ENCODE measurements around the gene AVP. TPM values are rescaled to one million over a fixed set of nuclear protein-coding genes. Genes with fewer than 3 reads are reported as not detected.
A peak's percentile ranks its signal among the peaks of the same experiment; 100 is the strongest.

The AVP gene
- total RNA-seq, 1 experiment from 2014 or later, result not detected

DNA sequence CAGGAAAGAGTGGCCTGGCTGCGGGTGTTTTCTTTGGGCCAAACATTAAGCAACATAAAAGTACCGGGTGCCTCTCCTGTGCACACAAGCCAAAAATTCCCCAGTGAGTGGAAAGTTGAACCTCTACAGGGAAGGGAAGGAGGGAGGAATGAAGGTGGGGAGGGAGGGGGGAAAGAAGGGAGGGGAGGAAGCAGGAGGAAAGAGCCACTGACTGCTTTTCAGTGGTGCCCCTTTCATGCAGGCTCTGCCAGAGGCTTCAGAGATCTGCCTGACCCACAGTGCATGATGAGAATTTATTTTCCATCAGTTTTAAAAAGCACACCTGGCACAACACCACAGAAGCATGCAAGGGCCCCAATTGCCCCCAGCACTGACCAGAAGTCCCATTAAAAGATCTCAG is 27.5 kb upstream of the AVP start:
- H3K56ac ChIP-seq (ENCODE audit: insufficient read length, low read depth, low read length), result no peak overlapping the region
- no peak overlapping the region for H3K4ac ChIP-seq (ENCODE audit: low read depth, low read length)
- Mint-ChIP-seq H3K36me3 (ENCODE audit: insufficient read depth in 1 of 3, low read depth in 3 of 3) (no peaks in the 10 kb centered on the region; a peak in 3 of 7 replicates), H3K9me3 (no peaks in the 10 kb centered on the region), H3K27me3 (ENCODE audit: low read depth) (no peaks in the 10 kb centered on the region), H3K27ac (peak overlapping the region in 1 of 3 experiments; percentile 9; a peak in 1 of 7 replicates), H3K4me3 (no peak overlapping the region; a peak in 1 of 5 replicates), H3K4me1 (peaks cover 7% of the 10 kb centered on the region in 2 experiments)
- no peak overlapping the region for H3T11ph ChIP-seq (ENCODE audit: low read length)
- no peak overlapping the region for H2BK120ac ChIP-seq (ENCODE audit: low read depth, low read length, poor library complexity, severe bottlenecking)
- no peak overlapping the region for H2AK5ac ChIP-seq (ENCODE audit: insufficient read length, low read length)
- no CpG with 5 or more reads among the region's 2 CpGs for WGBS (ENCODE audit: extremely low coverage, insufficient read length, low lambda C conversion rate)
- no peaks in the 10 kb centered on the region for H3K4me1 ChIP-seq (ENCODE audit: insufficient read depth, low read length)
- no peak for DNase-seq
- no peak overlapping the region for H3K23ac ChIP-seq (ENCODE audit: insufficient read length, low read depth, low read length)
- H2BK5ac ChIP-seq (ENCODE audit: insufficient read length, low read length), result no peak overlapping the region
- H2BK20ac ChIP-seq (ENCODE audit: low read depth, low read length, poor library complexity, severe bottlenecking), result no peak overlapping the region
- no peak overlapping the region for H2BK15ac ChIP-seq (ENCODE audit: low read depth, low read length)
- H3K4me2 ChIP-seq (ENCODE audit: insufficient read depth, insufficient read length, low read length), result no peak overlapping the region
- no peak overlapping the region for H4K8ac ChIP-seq (replicated peaks; ENCODE audit: insufficient read length, low read depth, low read length)
- H3K9ac ChIP-seq (ENCODE audit: extremely low read depth, insufficient read length, low read length), result no peak overlapping the region
- H4K5ac ChIP-seq (ENCODE audit: insufficient read length, low read depth, low read length), result no peak overlapping the region
- no peak overlapping the region for H3K18ac ChIP-seq (ENCODE audit: insufficient read length, low read depth, low read length)
- no peaks in the 10 kb centered on the region for H3K79me1 ChIP-seq (ENCODE audit: insufficient read depth, low read depth, low read length, poor library complexity, severe bottlenecking)
- no peaks in the 10 kb centered on the region for H4K20me1 ChIP-seq (ENCODE audit: control insufficient read depth, insufficient read depth, insufficient read length)
- H3K14ac ChIP-seq (ENCODE audit: insufficient read depth, low read length), result no peak overlapping the region
- TF ChIP-seq, protein P1, sequence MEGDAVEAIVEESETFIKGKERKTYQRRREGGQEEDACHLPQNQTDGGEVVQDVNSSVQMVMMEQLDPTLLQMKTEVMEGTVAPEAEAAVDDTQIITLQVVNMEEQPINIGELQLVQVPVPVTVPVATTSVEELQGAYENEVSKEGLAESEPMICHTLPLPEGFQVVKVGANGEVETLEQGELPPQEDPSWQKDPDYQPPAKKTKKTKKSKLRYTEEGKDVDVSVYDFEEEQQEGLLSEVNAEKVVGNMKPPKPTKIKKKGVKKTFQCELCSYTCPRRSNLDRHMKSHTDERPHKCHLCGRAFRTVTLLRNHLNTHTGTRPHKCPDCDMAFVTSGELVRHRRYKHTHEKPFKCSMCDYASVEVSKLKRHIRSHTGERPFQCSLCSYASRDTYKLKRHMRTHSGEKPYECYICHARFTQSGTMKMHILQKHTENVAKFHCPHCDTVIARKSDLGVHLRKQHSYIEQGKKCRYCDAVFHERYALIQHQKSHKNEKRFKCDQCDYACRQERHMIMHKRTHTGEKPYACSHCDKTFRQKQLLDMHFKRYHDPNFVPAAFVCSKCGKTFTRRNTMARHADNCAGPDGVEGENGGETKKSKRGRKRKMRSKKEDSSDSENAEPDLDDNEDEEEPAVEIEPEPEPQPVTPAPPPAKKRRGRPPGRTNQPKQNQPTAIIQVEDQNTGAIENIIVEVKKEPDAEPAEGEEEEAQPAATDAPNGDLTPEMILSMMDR (conservative IDR thresholded peaks at IDR 0.05), result no peak
- H2BK12ac ChIP-seq (ENCODE audit: insufficient read length, low read depth, low read length), result no peak overlapping the region
- no peak overlapping the region for H3K27ac ChIP-seq (ENCODE audit: insufficient read length, low read depth, low read length)
- no peak overlapping the region for H4K91ac ChIP-seq (ENCODE audit: insufficient read length, low read depth, low read length)
- H2AFZ ChIP-seq (ENCODE audit: low read length), result no peak overlapping the region
- no peaks in the 10 kb centered on the region for H3K27me3 ChIP-seq (ENCODE audit: insufficient read depth, low read length)
- H3K79me2 ChIP-seq (ENCODE audit: insufficient read depth, low read length), result no peaks in the 10 kb centered on the region
- H3K23me2 ChIP-seq (ENCODE audit: insufficient read length, low read depth, low read length, poor library complexity, severe bottlenecking), result no peaks in the 10 kb centered on the region
- no peaks in the 10 kb centered on the region for H3K9me3 ChIP-seq (ENCODE audit: control insufficient read depth, low read depth, low read length)

All from H9 (cell line).